ENCODE results near the gene B4GALT1.
"Not testable (repeated sequence)": the region's sequence is repeated elsewhere in the genome, so short reads cannot be mapped to it uniquely, and the experiment has no call there.

Gene B4GALT1

DNA sequence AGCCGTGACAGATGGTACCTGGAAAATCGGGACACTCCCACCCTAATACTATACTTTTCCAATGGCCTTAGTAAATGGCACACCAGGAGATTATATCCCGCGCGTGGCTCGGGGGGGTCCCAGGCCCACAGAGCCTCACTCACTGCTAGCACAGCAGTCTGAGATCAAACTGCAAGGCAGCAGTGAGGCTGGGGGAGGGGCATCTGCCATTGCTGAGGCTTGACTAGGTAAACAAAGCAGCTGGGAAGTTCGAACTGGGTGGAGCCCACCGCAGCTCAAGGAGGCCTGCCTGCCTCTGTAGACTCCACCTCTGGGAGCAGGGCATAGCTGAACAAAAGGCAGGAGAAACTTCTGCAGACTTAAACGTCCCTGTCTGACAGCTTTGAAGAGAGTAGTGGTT, 81.5 kb downstream of the B4GALT1 start:
- DNase-seq = not testable (repeated sequence)

GRCh38 chr9:33082538-33083326, 84.4 kb downstream of the B4GALT1 start:
- no peak for DNase-seq

DNA sequence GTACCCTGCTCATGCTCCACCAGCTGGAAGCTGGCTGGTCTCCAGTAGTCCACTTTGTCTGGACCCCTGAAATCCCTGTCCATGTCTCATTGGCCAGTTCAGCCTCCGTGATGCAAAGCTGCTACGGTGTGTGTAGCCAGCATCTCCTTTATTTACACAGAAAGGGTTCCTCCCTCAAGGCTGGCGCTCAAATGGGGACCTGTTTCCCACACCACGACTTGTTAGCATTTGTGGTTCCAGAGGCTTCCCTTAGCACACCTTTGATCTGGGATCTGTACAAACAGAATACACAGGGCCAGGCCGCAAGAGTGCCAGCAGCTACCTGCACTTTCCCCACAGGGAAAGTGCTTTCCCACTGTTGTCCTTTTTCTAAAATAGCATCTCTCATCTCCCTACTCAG, 85.0 kb downstream of the B4GALT1 start:
- DNase-seq = no peak

DNA sequence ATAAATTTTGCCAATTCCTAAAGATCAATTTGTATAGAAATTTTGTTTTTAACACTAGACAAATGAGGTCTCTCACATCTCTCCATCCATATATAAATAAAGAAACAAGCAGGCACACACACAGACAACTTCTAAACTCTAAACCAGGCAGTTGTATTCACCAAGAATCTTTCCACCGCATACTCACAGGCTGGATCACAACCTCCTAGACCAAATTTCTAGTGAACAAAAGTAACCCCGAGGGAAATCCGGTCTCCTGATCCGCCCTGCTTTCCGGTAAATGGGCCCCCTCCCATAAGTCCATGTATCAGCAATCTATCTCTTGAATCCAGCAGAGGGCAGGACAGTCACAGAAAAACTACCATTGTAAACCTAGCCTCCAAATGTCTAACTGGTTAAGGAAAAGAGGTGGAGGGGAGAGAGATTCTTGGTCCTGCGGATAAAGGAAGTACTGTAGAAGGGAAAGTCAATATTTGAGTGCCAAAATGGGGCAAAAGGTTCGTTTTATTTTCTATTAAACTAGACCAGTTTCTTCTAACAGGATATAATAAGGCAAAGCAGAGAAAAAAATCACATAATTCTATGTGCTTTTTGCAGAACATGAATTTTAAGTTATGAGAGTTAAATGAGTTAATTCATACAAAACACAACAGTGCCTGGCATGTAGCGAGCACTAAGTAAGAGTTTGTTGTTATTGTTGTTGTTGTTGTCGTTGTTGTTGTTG, 85.8 kb downstream of the B4GALT1 start:
- DNase-seq = peak; percentile 25

DNA sequence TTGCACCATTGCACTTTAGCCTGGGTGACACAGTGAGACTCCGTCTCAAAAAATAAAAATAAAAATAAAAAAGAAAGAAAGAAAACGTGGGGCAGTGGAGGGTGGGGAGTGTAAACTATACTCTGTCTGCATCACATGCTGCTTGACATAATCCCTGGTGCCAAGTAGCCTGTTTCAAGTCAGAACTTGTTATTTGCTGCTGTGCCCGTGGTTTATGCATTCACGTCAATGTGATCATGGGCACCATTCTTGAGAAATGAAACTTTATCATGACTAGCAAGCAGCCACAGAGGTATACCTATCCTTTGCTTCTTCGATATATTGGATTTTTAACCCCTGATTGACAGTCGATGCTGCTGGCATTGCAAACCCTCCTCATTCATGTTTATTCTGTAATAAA, 86.6 kb downstream of the B4GALT1 start:
- DNase-seq = no peak

DNA sequence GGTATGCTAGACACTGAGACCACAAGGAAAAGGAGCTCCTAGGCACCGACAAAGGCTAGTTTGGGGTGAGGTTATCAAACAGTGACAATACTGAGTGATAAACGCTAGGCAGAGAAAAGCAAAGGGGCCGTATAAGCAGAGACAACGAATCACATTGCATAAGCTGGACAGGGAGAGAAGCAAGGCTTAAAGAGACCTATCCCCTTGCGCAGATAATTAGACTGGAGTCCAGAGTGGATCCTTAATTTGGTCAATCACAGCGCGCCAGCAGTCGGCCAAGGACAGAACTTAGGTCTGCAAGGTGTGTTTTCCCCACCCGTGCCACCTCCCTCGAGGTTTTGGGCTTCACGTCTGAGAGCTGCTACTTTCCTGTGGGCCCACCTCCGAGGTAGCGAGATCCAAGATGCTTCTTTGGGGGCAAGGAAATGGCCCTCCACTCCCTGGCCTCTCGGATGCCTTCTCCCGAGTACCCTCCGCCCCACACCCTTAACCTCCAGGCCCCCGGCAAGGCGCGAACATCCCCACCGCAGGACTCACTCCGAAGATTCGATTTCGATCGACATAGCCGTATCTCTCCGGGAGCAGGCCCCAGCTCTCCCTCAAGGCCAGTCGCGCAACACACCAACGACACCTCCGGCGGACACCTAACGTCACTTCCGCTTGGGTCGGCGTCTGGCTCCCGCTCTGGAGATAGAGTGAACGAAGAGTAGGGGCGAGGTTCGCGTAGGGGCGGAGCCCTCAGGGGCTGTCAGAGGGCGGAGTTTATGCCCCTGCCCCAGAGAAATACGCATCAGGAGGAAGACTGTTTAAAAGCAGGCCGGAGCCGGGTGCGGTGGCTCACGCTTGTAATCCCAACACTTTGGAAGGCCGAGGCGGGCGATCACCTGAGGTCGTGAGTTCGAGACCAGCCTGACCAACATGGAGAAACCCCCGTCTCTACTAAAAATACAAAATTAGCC, 90.8 kb downstream of the B4GALT1 start, which contains the start of gene SMU1:
SMU1 (minus strand) TSS at position 629 of the 959 bp plus-strand sequence; CDS start at position 563, 66 bp downstream.
- peak; percentile 70 for DNase-seq

DNA sequence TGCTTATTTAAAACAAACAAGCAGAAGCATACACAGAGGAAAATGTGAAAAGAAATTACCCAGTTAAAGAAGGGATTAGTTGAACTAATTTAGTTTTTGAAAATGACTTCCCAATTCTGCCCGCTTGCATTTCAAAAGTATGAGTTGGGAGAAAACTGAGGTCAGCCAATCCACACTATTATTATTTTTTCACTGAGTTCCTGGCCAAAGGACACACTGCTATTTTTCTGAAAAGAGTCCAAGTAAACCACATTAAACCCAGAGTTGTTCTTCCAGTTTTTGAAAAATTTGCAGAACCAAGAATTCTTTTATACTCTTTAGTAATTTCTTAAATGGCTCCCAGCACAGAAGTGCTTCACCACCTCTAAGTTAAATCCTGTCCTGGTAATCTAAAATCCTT, 98.1 kb downstream of the B4GALT1 start:
- DNase-seq = no peak

DNA sequence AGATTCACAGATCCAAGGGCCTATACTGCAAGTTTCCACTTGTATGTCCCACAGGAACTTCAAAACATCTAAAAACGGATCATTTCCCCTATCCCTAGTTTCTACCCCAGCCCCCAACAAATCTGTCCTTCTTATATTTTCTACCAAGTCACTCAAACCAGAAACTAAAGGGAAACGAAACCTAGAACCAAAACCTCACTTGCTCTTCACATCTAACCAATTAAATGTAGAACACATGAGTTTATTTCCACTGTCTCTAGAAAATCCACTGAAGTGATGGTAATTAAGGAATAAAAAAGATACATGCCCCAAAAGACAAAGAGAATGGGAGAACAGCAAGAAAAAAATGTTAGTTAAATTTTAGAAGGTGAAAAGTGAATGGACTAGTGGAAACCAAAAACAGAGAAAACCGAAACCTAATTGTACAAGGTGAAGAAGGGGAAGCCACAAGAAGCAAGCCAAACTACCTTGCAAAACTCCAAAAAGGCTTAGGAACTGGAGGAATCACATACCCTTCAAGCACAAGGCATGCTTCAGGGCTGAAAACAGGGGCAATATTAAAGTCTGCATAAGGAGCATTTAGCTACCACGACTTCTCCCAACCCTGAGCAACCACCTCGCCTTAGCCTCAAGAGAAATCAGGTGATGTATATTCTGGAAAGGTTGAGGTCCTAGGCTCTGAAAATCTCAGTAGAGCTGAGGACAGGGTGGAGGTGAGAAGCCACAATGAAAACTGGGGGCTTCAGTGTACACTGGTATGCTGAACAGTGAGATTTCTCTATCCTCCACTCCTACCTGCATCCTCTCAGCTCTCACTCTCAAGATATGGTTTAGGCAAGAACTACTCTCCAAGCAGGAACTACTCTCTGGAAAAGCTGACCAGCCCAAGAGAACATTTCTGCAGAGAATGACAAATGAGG, 101.7 kb downstream of the B4GALT1 start:
- DNase-seq = no peak

Data from NCI-H1417 treated with DMSO at 0.1 percent for 48 hours (cell line).